ENCODE data around the gene THAP5.

- TF ChIP-seq CTCF (IDR thresholded peaks at IDR 0.05) (no peak), POLR2A (IDR thresholded peaks at IDR 0.05) (no peak)
Observed at GRCh38 chr7:108598153-108598552, 28.6 kb upstream of the THAP5 start.

Data from thyroid gland (tissue), 4 donors.